Neural cell (in vitro differentiated cells): Measurements from ENCODE around the gene KNTC1. TPM values are rescaled to one million over a fixed set of nuclear protein-coding genes. Genes with fewer than 3 reads are reported as not detected.
"Not testable (repeated sequence)": the region's sequence is repeated elsewhere in the genome, so short reads cannot be mapped to it uniquely, and the experiment has no call there.

Experiments
- H2AFZ ChIP-seq: fragments of 200-600, 300-800 bp; sonication (generic), shearing (Covaris generic); 2 replicates; pipeline ENCODE4 v1.6.0; 2014; ENCODE audit warnings: low read depth, mild to moderate bottlenecking, antibody characterized with exemption, low read length, moderate library complexity
- H3F3A ChIP-seq: fragments of 200-600 bp; shearing (Covaris generic); 2 replicates; pipeline ENCODE4 v1.6.1; 2016; ENCODE audit warnings: mild to moderate bottlenecking, moderate library complexity, mixed read lengths, antibody characterized with exemption, low read length; ENCODE audit not compliant: insufficient read depth, poor library complexity, severe bottlenecking
- H3K27ac ChIP-seq: fragments of 200-600, 300-800 bp; sonication (generic), shearing (Covaris generic); 2 replicates; pipeline ENCODE4 v1.5.1; 2014; ENCODE audit warnings: mild to moderate bottlenecking, low read length, moderate library complexity
- H3K27me3 ChIP-seq: fragments of 300-800, 200-600 bp; sonication (generic), shearing (Covaris generic); 2 replicates; pipeline ENCODE4 v1.6.0; 2014; ENCODE audit warnings: mild to moderate bottlenecking, low read depth, low read length, moderate library complexity; ENCODE audit not compliant: insufficient read depth
- H3K36me3 ChIP-seq: fragments of 300-800, 200-600 bp; sonication (generic), shearing (Covaris generic); 2 replicates; pipeline ENCODE4 v1.5.1; 2014; ENCODE audit warnings: mild to moderate bottlenecking, antibody characterized with exemption, low read length, moderate library complexity; ENCODE audit not compliant: insufficient read depth
- H3K4me2 ChIP-seq: fragments of 300-800, 200-600 bp; sonication (generic), shearing (Covaris generic); 2 replicates; pipeline ENCODE4 v1.6.0; 2014; ENCODE audit warnings: mild to moderate bottlenecking, low read length
- H3K4me3 ChIP-seq: fragments of 300-800, 200-600 bp; sonication (generic), shearing (Covaris generic); 2 replicates; pipeline ENCODE4 v1.5.1; 2014; ENCODE audit warnings: mild to moderate bottlenecking, low read length, moderate library complexity
- H3K79me2 ChIP-seq: fragments of 200-600 bp; shearing (Covaris generic); replicated peaks from 2 replicates; pipeline ENCODE4 v1.6.0; 2014; ENCODE audit warnings: mild to moderate bottlenecking, low read length, moderate library complexity; ENCODE audit not compliant: insufficient read depth
- H3K9ac ChIP-seq: fragments of 300-800, 200-600 bp; sonication (generic), shearing (Covaris generic); 2 replicates; pipeline ENCODE4 v1.6.1; 2016; ENCODE audit warnings: mild to moderate bottlenecking, low read length, mixed read lengths
- H3K9me2 ChIP-seq: fragments of 200-600 bp; shearing (Covaris generic); 2 replicates; pipeline ENCODE4 v1.6.1; 2016; ENCODE audit warnings: mild to moderate bottlenecking, low read length, mixed read lengths; ENCODE audit not compliant: insufficient read depth
- H3K9me3 ChIP-seq: fragments of 200-600, 300-800 bp; sonication (generic), shearing (Covaris generic); 2 replicates; pipeline ENCODE4 v1.6.1; 2016; ENCODE audit warnings: mild to moderate bottlenecking, mixed run types, low read length, moderate library complexity, mixed read lengths
- H4K20me1 ChIP-seq: fragments of 200-600 bp; shearing (Covaris generic); 2 replicates; pipeline ENCODE4 v1.6.1; 2016; ENCODE audit warnings: mild to moderate bottlenecking, mixed run types; ENCODE audit not compliant: insufficient read depth
- CTCF ChIP-seq: fragments of 450-650 bp; IDR thresholded peaks from 2 replicates; pipeline ENCODE4 v1.5.1; 2014; ENCODE audit warnings: antibody characterized with exemption, mild to moderate bottlenecking, moderate library complexity; ENCODE audit not compliant: poor library complexity, severe bottlenecking
- EP300 ChIP-seq: fragments of 450-650 bp; conservative IDR thresholded peaks from 2 replicates; pipeline ENCODE4 v1.6.1; 2014; ENCODE audit warnings: antibody characterized with exemption, mild to moderate bottlenecking, moderate library complexity; ENCODE audit not compliant: poor library complexity, severe bottlenecking
- EZH2 ChIP-seq: fragments of 200-600, 300-800 bp; shearing (Covaris generic), sonication (generic); IDR thresholded peaks from 2 replicates; pipeline ENCODE4 v1.6.1; 2014; ENCODE audit warnings: antibody characterized with exemption, low read length, borderline replicate concordance, mild to moderate bottlenecking; ENCODE audit not compliant: insufficient read depth, poor library complexity, severe bottlenecking
- MXI1 ChIP-seq: fragments of 450-650 bp; conservative IDR thresholded peaks from 2 replicates; pipeline ENCODE4 v1.6.1; 2014; ENCODE audit warnings: antibody characterized with exemption, mild to moderate bottlenecking; ENCODE audit not compliant: poor library complexity, severe bottlenecking
- POLR2AphosphoS5 ChIP-seq: IDR thresholded peaks from 2 replicates; pipeline ENCODE4 v1.6.1; 2012
- RAD21 ChIP-seq: fragments of 450-650 bp; conservative IDR thresholded peaks from 2 replicates; pipeline ENCODE4 v1.6.1; 2014; ENCODE audit warnings: antibody characterized with exemption, mild to moderate bottlenecking, moderate library complexity
- REST ChIP-seq: IDR thresholded peaks from 2 replicates; pipeline ENCODE4 v1.6.1; 2012; ENCODE audit warnings: borderline replicate concordance
- SMC3 ChIP-seq: fragments of 450-650 bp; conservative IDR thresholded peaks from 2 replicates; pipeline ENCODE4 v1.6.1; 2014; ENCODE audit warnings: antibody characterized with exemption, mild to moderate bottlenecking, moderate library complexity; ENCODE audit not compliant: poor library complexity
- TAF1 ChIP-seq: IDR thresholded peaks from 2 replicates; pipeline ENCODE4 v1.6.1; 2012; ENCODE audit warnings: low read depth
- polyA plus RNA-seq: library from polyadenylated mRNA; depleted of rRNA; stranded (reverse); fragments of >200 nt; gene quantifications from 2 replicates; pipeline ENCODE4 v1.2.3, GENCODE V29; 2014

KNTC1 gene
- polyA plus RNA-seq, 1 donor from 2014 or later: 16.2 TPM

- Histone ChIP-seq H3K4me2 (no peak overlapping the region), H3K9me3 (no peaks in the 10 kb centered on the region), H3K27me3 (no peaks in the 10 kb centered on the region), H2AFZ (no peak overlapping the region), H3K79me2 (no peaks in the 10 kb centered on the region), H3K27ac (no peak overlapping the region), H3K9me2 (no peaks in the 10 kb centered on the region), H3K36me3 (peaks cover 5% of the 10 kb centered on the region), H4K20me1 (peaks cover 3% of the 10 kb centered on the region), H3F3A (no peaks in the 10 kb centered on the region), H3K9ac (no peak overlapping the region), H3K4me3 (no peak overlapping the region)
- TF ChIP-seq EP300 (no peak), EZH2 (no peak), SMC3 (no peak), TAF1 (no peak), RAD21 (no peak), CTCF (no peak), POLR2AphosphoS5 (no peak), REST (no peak), MXI1 (no peak)
These were observed 20.6 kb upstream of the KNTC1 start for GRCh38 chr12:122506393-122506938.

- Histone ChIP-seq H4K20me1 (peaks cover 3% of the 10 kb centered on the region), H2AFZ (no peak overlapping the region), H3K79me2 (peaks cover 9% of the 10 kb centered on the region), H3K27me3 (no peaks in the 10 kb centered on the region), H3K27ac (no peak overlapping the region), H3K9me2 (no peaks in the 10 kb centered on the region), H3K4me3 (no peak overlapping the region), H3K36me3 (peaks cover 5% of the 10 kb centered on the region), H3F3A (no peaks in the 10 kb centered on the region), H3K9ac (no peak overlapping the region), H3K4me2 (no peak overlapping the region), H3K9me3 (no peaks in the 10 kb centered on the region)
- TF ChIP-seq SMC3: no peak
- no peak for TF ChIP-seq EZH2
- TF ChIP-seq POLR2AphosphoS5: no peak
- TF ChIP-seq REST: no peak
- TF ChIP-seq RAD21: no peak
- no peak for TF ChIP-seq CTCF
- TF ChIP-seq EP300: no peak
- TF ChIP-seq TAF1: no peak
- no peak for TF ChIP-seq MXI1
These were observed 18.9 kb upstream of the KNTC1 start for GRCh38 chr12:122508163-122508562.

GRCh38 chr12:122513028-122513427, 14.0 kb upstream of the KNTC1 start:
- not testable (repeated sequence) for H4K20me1 ChIP-seq, H2AFZ ChIP-seq, H3K79me2 ChIP-seq, H3K27me3 ChIP-seq, H3K4me3 ChIP-seq, H3K27ac ChIP-seq, H3K4me2 ChIP-seq, H3K9me2 ChIP-seq, H3K9me3 ChIP-seq, H3K9ac ChIP-seq, H3F3A ChIP-seq
- H3K36me3 ChIP-seq: peaks cover 12% of the 10 kb centered on the region
